HK-2 (cell line): ENCODE data around the gene OR5K3.
"Not testable (repeated sequence)": the region's sequence is repeated elsewhere in the genome, so short reads cannot be mapped to it uniquely, and the experiment has no call there.

Experiments
- DNase-seq: peaks from one replicate; pipeline ENCODE4 v3.0.0-alpha.2; 2018; ENCODE audit not compliant: unreplicated experiment

OR5K3 gene, protein sequence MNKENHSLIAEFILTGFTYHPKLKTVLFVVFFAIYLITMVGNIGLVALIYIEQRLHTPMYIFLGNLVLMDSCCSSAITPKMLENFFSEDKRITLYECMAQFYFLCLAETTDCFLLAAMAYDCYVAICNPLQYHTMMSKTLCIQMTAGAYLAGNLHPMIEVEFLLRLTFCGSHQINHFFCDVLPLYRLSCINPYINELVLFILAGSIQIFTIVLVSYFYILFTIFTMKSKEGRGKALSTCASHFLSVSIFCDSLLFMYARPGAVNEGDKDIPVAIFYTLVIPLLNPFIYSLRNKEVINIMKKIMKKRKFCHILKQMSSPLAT

DNA sequence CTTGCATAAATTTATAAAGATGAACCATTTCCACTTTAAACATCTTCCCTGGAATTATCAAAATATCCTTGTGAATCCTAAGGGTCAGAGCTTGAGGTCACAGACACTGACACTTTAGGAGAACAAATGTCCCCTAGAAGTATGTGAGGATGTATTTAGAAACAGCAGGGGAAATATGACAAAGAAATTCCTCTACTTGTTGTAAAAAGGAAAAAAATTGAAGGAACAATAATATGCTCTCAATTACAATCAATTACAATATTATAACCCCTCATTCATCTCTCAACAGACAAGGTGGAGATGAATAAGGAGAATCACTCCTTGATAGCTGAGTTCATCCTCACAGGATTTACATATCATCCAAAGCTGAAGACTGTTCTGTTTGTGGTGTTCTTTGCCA is at the start of gene OR5K3:
Gene OR5K3, plus strand, starts transcription at position 301 of the 400 bp plus-strand sequence. Its CDS starts 0 bp downstream, at position 301.
- no peak for DNase-seq

DNA sequence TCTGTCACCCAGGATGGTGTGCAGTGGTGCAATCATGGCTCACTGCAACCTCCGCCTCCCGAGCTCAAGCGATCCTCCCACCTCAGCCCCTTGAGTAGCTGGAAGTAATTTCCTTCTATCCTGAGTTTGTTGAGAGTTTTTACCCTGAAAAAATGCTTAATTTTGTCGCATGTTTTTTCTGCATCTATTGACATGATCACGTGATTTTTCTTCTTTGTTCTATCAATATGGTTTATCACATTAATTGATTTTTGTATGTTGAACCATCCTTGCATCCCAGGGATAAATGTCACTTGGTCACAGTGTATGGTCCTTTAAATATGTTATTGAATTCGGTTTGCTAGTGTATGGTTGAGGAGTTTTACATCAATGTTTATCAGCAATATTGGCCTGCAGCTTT is 48.7 kb upstream of the OR5K3 start:
- DNase-seq, result no peak

DNA sequence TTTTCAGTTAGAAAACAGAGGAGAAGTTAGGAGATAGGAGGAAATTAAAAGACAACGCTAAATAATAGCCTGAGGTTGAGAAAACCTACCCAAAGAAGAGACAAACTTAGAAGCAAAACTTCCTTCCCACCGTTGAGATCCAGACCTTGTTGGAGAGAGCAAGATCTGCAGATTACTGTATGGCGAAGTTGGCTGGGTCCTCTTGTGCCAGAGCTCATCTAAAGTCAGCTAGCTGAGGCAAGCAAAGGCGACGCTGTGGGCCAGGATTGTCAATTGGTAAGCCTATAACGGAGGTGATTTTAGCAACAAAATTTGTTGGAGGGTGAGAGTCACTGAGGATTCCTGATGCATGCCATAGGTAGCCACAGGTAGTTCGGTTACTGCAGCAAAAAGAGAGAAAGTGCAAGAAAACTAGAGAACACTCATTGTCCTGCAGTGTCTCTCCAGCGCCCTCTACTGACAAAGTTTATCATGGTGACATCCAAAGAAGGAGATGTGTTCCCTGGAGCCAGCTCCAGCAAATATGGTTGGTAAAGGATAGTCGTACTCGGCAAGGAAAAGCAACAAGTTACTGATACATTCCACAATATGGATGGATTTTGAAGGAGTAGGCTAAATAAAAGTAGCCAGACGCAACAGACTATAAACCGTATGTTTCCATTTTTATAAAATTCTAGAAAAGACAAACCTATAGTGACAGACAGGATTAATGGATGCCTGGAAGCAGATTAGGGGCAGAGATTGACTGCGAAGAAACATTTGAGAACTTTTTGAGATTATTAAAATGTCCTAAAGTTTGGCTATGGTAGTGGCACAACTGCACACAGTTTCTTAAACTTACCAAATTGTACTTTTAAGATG is 46.6 kb upstream of the OR5K3 start:
- DNase-seq, result peak; percentile 21

DNA sequence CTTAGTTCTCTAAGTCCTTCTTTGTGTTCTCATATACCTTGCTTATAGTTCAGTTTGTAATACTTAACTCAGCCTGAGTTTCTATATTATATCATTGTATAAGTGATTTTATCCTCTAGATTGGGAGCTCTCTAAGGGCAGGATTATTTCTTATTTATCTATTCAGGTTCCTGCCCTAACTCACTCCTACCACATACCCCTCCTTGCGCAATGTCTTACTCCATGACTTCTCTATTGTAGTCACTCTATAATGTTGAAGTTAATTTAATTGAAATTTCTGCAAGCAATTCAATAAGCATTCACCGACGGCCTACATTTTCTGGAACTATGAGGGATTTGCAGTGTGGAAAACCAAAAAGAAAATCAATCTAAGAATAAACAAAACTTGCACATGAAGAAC is 40.4 kb upstream of the OR5K3 start:
- DNase-seq, result no peak

DNA sequence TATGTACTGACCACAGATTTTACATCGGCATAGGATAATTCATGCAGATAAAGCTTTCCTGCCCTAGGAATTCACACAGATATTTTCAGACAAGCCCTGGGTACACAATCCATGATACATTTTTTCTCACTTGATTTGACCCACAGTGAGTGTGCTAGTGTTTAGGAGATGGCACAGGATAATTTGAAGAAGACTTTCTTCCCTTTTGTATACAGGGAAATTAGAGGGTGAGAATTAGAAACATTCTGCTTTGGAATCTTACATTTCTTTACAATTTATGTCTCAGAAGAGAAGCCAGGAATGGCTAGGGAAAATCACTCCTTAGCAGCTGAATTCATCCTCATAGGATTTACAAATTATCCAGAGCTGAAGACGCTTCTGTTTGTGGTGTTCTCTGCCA is 36.9 kb upstream of the OR5K3 start, which contains the start of gene OR5K4:
Gene OR5K4, plus strand, starts transcription at position 301 of the 400 bp plus-strand sequence. Its CDS starts 0 bp downstream, at position 301.
- DNase-seq, result no peak

DNA sequence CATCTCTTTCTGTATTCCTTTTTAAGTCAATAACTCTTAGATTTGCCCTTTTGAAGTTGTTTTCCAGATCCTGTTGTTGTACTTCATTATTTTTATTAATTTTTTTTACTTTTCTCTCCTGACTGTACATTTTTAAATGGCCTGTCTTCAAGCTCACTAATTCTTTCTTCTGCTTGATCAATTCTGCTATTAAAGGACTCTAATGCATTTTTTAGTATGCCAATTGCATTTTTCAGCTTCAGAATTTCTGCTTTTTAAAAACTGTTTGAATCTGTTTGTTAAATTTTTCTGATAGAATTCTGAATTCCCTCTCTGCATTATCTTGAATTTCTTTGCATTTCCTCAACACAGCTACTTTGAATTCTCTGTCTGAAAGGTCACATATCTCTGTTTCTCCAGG is 31.2 kb upstream of the OR5K3 start:
- DNase-seq, result no peak

DNA sequence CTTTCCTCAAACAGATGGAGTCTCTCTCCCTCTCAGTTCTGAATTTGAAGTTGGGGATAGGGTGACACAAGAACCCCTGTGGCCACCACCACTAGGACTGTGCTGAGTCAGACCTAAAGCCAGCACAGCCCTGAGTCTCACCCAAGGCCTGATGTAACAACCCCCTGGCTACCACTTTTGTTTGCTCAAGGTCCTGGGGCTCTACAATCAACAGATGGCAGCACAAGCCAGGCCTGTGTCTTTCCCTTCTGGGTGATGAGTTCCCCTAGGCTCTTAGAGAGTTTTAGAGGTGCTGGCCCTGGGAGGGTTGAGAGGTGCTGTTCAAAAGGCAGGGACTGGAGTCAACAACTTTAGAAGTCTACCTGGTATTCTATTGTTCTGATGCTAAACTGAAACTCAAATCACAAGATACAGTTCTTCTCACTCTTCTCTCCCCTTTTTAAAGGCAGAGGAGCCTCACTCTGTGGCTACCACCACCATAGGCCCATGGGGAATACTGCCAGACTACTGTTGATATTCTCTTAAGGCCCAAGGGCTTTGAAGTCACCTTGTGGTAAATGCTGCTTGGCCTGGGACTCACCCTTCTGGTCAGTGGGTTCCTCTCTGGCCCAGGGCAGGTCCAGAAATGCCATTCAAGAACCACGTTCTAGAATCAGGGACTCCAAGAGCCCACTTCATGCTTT is 30.3 kb upstream of the OR5K3 start:
- DNase-seq, result no peak

DNA sequence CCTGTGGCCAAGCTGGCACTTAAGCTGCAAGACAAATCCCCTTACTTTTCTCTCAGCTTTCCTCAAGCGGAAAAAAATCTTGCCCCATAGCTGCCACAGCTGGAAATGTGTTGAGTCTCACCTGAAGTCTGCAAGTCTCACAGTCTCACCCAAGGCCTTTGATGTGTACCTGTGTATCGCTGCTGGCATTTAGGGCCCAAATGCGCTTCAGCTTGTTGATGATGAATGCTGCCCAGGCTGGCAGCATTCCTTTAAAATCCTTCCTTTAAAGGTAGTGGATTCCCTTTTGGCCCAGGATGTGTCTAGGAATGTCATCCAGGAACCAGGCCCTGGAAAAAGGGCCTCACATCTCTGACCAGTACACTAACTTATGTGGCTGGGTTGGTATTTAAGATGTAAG is 29.8 kb upstream of the OR5K3 start:
- no peak for DNase-seq

DNA sequence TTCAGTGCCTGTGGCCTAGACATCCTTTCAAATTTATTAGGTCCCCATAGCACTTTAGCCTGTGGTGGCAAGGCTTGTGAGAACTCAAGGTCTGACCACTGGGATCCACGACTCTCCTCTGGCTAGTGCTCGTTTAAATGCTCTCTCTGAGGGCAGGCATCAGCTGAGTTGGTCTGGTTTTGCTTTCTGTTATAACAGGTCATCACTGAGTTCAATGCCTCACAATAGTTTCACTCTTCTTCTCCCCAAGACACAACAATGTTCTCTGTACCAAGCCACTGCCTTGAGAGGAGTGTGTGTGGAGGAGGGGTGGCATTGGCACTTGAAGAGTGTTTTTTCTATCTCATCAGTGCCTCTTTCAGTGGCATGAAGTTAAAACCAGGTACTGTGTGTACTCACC is 29.2 kb upstream of the OR5K3 start:
- DNase-seq, result no peak

DNA sequence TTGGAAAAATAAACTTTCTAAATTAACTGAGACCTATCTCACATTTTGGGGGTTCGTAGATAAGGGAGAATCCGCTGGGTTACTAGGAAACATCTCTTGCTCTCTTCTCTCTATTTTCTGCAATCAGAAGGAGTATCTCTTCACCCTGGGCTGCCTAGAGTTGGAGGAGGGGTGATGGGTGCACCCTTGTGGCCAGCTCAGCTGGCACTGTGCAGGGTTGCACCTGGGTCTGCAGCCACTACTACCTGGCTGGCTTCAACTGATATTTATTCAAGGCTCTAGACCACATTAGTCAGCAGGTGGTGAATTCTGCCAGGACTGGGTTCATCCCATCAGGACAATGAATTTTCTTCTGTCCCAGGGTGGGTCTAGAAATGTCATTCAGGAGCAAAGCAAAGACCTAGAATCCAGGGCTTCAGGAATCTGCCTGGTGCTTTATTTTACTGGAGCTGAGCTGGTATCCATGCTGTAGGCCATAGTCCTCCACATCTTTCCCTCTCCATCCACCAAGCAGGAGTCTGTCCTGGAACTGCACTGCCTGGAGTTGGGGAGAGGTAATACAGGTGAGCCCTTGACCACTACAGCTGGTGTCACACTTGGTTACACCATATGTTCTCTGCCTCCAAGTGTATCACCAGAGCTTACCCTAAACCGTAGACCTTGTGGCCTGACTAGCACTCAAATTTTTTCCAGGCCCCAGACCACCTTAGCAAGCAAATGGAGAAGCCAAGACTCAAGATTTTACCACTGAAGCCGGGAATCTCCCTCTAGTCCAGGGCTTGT is 22.8 kb upstream of the OR5K3 start:
- no peak for DNase-seq

DNA sequence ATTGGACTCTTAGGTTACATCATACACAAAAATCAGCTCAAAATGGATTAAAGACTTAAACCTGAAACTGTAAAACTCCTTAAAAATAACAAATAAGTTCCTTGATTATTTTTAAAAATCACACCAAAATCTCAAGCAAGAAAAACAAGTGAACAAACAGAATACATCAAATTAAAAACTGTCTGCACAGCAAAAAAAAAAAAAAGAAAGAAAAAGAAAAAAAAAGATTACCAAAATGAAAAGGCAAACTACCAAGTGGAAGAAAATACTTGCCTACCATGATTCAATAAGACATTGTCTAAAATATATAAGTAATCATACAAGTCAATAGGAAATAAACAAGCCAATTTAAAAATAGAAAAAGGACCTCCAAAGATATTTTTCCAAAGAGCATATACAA is 19.3 kb upstream of the OR5K3 start:
- no peak for DNase-seq

DNA sequence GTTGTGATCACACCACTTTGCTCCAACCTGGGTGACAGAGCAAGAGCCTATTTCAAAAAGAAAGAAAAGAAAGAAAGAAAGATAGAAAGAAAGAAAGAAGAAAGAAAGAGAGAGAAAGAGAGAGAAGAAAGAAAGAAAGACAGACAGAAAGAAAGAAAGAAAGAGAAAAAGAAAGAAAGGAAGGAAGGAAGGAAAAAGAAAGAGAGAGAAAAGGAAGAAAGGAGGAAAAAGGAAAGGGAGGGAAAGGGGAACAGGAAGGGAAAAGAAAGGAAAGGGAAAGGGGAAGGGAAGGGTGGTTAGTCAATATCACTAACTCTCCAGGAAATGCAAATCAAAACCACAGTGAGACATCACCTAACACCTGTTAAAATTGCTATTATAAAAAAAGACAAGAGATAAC is 18.6 kb upstream of the OR5K3 start:
- DNase-seq, result no peak

DNA sequence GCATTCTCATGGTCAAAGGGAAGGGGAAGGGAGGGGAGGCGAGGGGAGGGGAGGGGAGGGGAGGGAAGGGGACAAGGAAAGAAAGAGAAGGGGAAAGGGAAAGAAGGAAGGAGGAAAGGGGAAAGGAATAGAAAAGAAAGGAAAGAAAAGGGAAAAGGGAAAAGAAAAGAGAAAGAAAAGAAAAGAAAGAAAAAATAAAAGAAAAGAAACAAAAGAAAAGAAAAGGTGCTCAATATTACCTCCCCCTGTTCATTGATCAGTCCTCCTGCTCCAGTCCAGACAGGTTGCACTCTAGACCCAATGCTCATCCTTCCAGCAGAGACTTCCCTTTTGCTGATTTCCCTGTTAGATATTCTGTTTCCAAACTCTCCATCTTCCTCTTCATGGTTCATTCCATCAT is 18.0 kb upstream of the OR5K3 start:
- DNase-seq, result no peak

DNA sequence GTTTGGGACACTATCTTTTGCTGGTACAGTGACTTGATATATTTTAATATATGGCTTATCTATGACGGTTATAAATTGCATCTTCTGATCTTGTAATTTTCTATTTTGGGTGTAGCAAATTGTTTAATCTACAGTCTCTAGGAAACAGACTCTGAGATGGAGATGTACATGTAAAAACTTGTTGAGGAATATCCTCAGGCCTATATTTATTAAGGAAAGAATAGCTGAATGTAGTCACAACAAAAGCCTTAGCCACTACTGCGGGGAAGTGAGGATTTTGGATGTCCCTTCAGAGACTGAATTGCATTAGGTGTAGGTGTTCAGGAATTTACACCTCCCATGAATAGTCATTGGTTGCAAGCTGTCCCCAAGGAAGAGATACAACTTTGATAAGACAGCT is 13.8 kb upstream of the OR5K3 start:
- no peak for DNase-seq

DNA sequence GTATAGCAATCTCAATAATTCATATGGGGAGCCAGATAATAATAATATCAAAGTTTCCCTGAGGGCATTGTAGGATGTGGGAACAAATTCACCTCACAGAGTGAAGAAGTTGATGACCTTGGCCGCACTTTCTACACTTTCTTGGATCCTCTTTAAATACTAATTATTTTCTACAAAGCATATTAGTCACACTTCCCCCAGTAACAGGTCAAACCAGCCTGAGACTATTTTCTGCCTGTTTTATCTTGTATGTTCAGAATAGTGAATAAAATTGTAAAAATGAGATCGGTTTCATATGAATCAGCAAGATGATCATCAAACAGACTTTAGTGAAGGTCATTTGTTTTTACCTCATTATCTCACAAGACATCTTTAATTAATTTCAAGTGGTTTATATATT is 2.3 kb upstream of the OR5K3 start:
- no peak for DNase-seq

DNA sequence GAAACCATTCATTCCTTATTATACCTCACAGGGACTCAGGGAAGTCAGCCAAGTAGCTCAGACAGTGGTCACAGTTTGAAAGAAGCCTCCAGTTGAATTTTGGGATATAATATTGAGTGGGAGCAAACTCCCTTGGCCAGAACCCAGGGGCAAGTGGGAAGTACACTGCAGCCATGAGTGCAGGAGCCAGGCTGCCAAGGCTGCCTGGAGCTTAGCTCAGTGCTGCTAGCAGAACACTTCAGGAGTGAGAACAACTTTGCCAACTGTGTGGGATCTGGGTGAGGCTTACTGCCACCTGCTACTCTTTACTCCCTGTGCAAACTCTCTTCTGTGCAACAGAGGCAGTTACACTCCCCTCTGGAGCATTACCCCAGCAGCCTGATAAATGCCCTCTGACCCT is 4.6 kb downstream of the OR5K3 start:
- DNase-seq, result no peak

DNA sequence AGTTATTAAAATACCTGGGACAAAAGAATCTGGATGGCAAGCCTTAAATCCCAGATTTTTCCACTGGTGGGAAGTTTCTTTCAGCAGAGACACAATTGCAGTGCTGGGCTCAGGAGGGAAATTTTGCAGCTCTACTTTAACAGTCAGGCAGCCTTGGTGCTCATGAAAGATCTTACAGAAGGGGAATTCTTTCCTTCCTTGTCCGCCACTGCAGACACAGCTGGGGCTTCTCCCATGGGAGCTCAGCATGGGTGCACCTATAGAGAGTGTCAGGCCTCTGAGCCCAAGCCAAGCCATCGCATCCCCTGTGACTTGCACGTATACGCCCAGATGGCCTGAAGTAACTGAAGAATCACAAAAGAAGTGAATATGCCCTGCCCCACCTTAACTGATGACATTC is 6.0 kb downstream of the OR5K3 start:
- DNase-seq, result not testable (repeated sequence)

DNA sequence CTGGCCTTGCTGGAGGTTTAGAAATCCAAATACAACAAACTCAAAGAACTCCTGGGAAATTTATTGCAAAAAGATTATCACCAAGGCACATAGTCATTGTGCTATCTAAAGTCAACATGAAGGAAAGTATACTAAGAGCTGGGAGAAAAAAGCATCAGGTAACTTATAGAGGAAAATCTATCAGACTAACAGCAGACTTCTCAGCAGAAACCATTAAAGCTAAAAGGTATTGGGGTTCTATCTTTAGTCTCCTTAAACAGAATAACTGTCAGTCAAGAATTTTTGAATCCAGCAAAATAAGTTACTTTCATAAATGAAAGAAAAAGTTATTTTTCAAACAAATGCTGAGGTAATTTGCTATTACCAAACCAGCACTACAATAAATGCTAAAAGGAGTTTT is 8.0 kb downstream of the OR5K3 start:
- no peak for DNase-seq

DNA sequence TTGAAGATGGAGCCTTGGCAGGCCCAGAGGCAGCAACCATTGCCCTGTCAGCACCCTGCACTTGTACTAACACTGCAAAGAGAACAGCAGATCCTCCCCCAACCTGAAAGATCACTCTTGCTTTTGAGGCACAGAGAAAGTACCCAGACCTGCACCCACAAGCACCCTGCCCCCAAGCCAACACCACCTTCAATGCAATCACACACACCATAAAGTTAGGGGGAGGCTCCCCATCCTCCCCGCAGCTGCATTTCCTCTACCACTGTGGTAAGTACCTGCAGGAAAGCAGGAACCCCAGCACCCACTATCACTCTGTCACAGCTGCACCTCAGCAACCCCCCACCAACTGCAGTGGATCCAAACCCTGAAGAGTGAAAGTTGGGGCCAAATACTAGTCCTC is 12.0 kb downstream of the OR5K3 start:
- DNase-seq, result no peak

DNA sequence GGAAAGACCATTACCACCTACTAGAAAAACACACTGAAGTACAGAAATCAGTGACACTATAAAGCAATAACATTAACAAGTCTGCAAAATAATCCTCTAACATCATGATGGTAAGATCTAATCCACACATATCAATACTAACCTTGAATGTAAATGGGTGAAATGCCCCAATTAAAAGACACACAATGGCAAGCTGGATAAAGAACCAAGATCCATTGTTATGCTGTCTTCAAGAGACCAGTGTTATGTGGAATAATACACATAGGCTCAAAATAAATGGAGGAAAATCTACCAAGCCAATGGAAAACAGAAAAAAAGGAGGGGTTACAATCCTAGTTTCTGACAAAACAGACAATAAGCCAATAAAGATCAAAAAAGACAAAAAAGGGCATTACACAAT is 13.5 kb downstream of the OR5K3 start:
- no peak for DNase-seq

DNA sequence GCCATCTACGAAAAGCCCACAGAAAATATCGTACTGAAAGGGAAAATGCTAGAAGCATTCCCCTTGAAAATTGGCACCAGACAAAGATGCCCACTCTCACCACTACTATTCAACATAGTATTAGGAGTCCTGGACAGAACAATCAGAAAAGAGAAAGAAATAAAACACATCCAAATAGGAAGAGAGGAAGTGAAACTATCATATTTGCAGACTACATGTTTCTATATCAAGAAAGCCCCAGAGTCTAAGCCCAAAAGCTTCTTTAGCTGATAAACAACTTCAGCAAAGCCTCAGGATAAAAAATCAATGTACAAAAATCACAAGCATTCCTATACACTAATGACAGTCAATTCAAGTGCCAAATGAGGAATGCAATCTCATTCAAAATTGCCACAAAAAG is 15.6 kb downstream of the OR5K3 start:
- no peak for DNase-seq

DNA sequence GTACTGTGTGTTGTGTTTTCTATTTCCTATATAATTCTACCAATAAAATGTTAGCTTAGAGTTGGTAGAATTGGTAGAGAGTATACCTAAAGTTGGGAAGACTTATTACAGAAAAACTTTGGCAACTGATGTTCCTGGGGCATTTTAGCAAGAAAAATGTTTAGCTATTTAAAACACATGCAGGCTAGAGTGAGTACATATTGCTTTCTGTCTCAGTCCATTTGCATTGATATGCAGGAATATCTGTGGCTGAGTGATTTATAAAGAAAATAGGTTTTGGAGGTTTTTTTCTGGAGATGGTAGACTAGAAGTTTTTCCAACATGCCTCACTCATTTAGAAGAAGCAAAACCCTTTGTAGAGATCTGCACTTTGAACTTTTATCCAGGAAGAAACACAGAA is 42.1 kb downstream of the OR5K3 start:
- no peak for DNase-seq
